Measurements from ENCODE around the gene TPSG1.

TPSG1 gene

DNA sequence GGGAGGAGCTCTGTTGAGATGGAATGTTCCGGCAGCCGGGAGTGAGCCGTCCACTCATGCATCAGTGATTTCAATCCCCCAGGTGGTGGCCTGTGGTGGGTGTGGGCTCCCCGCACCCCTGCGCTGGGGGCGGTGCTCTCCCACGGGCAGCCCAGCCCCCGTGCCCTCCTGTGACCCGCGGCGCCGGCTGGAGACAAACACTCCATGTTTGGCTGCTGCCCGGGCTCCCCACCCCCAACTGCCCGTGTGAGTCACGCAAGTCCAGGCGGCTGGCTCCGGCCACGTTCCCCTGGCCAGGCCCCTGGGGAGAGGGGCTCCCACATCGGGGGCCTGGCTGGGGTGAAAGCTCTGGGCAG is 42.8 kb downstream of the TPSG1 start:
- Histone ChIP-seq H3K9me3 (ENCODE audit: control insufficient read depth in 2 of 2, low read length in 2 of 2) (no peaks in the 10 kb centered on the region), H3K9ac (ENCODE audit: low read length in 2 of 2) (peak overlapping the region; percentile 58 to 66), H3K27me3 (ENCODE audit: control insufficient read depth in 1 of 2, insufficient read depth in 2 of 2, low read length in 2 of 2) (no peaks in the 10 kb centered on the region), H3K36me3 (ENCODE audit: control insufficient read depth in 2 of 2, insufficient read depth in 2 of 2, low read length in 2 of 2) (peaks cover 0 to 6% of the 10 kb centered on the region in 2 donors), H3K4me1 (ENCODE audit: control insufficient read depth, insufficient read depth, low read length) (peaks cover 59% of the 10 kb centered on the region), H3K4me3 (ENCODE audit: low read length in 2 of 2) (peak overlapping the region; percentile 49 to 63), H3K27ac (ENCODE audit: low read length) (peak overlapping the region; percentile 96)

DNA sequence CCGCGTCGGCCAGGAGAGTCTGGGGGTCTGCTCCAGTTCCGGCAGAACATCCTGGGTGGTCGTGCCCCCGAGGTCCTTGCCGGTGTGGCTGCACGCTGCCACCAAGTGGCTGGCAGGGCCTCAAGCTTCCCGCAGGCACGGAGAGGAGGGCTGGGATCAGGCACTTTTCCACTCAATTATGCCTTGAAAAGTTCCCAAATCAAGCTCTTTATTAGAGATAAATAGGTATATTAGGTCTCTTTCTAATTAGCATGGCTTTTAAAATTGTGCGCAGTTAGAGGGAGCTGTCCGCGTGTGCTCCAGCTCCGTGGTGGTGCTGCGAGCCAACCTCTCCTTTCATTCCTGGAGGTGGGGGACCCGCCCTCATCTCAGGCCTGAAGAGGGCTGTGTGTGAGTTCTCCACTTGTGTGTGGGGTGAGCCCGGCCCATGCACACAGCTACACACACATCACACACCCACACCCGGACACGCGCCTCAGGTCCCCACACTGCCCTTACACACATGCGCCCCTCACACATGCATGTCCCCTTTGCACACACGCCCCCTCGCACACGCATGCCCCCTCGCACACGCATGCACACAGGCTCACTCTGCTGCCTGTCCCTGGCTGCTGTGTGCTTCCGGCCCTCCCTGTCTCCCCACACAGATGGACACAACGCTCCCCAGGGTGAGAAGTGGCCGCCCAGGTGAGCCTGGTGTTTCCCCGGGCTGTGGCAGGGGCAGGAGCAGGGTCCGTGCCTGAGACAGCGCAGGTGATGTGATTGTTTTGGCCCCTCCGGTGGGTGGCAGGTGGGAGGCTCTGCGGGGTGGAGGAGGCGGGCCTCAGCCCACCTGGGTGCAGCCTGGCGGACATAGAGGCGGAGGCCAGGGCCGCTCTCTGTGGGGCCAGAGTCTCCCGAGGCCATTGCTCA is 43.4 kb downstream of the TPSG1 start:
- peak overlapping the region; percentile 49 to 63 for H3K4me3 ChIP-seq (ENCODE audit: low read length in 2 of 2)
- H3K9ac ChIP-seq (ENCODE audit: low read length in 2 of 2), result peak overlapping the region; percentile 33 to 47
- H3K36me3 ChIP-seq (ENCODE audit: control insufficient read depth in 2 of 2, insufficient read depth in 2 of 2, low read length in 2 of 2), result peaks cover 0 to 6% of the 10 kb centered on the region in 2 donors
- no peaks in the 10 kb centered on the region for H3K9me3 ChIP-seq (ENCODE audit: control insufficient read depth in 2 of 2, low read length in 2 of 2)
- peak overlapping the region; percentile 96 for H3K27ac ChIP-seq (ENCODE audit: low read length)
- no peaks in the 10 kb centered on the region for H3K27me3 ChIP-seq (ENCODE audit: control insufficient read depth in 1 of 2, insufficient read depth in 2 of 2, low read length in 2 of 2)
- peaks cover 66% of the 10 kb centered on the region for H3K4me1 ChIP-seq (ENCODE audit: control insufficient read depth, insufficient read depth, low read length)

DNA sequence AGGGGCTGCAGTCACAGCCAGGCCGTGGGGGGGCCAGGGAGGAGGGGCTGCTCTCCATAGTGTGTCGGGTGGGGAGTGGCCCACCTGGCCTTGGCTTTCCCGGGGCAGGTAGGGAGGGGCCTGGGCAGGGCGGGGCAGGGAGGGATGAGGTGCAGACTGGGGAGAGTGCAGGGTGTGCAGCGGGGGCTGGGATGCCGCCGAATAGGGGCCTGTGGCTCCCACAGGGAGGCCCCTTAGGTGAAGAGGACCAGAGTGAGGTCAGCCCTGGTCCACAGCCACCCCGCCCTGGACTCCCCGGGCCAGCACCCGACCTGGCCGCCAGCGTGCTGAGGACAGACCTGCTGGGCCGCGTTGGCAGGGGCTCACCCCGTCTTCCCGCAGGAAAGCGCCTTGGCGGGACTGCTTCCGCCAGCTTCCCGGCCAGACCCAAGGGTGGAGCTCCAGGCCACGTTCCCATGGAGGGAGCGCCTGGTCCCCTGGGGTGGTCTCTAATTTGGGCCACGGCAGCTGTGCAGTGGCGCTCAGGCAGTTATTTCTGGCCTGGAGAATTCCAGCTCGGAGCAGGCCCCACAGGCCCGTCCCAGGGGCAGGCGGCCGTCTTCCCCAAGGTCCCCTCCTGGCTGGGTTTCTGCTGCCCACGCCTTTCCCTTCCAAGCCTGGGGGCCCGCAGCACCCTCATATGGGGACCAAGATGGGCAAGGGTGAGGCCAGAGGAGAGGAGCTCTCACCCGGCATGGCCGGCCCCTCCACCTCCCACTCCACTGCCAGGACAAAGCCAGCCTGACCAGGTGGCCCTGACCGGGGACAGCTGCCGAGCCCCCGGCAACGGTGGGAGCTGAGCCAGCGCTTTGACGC is 44.3 kb downstream of the TPSG1 start:
- Histone ChIP-seq H3K36me3 (ENCODE audit: control insufficient read depth in 2 of 2, insufficient read depth in 2 of 2, low read length in 2 of 2) (peaks cover 0 to 3% of the 10 kb centered on the region in 2 donors), H3K9me3 (ENCODE audit: control insufficient read depth in 2 of 2, low read length in 2 of 2) (no peaks in the 10 kb centered on the region), H3K4me1 (ENCODE audit: control insufficient read depth, insufficient read depth, low read length) (peaks cover 73% of the 10 kb centered on the region), H3K27me3 (ENCODE audit: control insufficient read depth in 1 of 2, insufficient read depth in 2 of 2, low read length in 2 of 2) (no peaks in the 10 kb centered on the region), H3K27ac (ENCODE audit: low read length) (peak overlapping the region; percentile 96), H3K4me3 (ENCODE audit: low read length in 2 of 2) (peak overlapping the region; percentile 31 to 35), H3K9ac (ENCODE audit: low read length in 2 of 2) (peak overlapping the region in 1 of 2 donors; percentile 5)

DNA sequence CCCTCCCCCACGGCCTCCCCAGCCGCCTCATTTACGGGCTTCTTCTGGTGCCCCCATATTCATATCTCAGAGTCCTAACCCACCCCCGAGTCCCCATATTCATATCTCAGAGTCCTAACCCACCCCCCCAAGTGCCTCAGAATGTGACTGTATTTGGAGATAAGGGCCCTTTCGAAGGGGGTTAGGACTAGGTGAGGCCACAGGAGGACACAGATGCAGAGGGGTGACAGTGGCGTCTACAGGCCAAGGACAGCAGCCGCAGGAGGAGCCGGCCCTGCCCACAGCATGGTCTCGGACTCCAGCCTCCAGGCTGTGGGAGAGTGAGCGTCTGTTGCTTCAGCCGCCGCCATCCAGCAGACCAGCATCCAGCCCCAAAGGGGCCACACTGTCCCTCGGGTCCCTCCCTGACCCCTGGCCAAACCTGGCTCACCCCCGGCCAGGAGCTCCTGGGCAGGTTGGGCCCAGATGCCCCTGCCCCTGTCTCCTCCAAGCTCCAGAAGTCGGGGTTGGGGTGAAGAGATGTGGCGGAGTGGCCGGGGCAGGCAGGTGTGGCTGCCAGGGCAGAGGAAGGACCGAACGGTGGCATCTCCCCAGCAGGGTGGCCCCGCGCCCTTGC is 46.7 kb downstream of the TPSG1 start:
- peak overlapping the region; percentile 55 for H3K27ac ChIP-seq (ENCODE audit: low read length)
- no peak overlapping the region for H3K9ac ChIP-seq (ENCODE audit: low read length in 2 of 2)
- H3K4me1 ChIP-seq (ENCODE audit: control insufficient read depth, insufficient read depth, low read length), result peaks cover 76% of the 10 kb centered on the region
- H3K4me3 ChIP-seq (ENCODE audit: low read length in 2 of 2), result no peak overlapping the region
- H3K27me3 ChIP-seq (ENCODE audit: control insufficient read depth in 1 of 2, insufficient read depth in 2 of 2, low read length in 2 of 2), result no peaks in the 10 kb centered on the region
- H3K9me3 ChIP-seq (ENCODE audit: control insufficient read depth in 2 of 2, low read length in 2 of 2), result no peaks in the 10 kb centered on the region
- no peaks in the 10 kb centered on the region for H3K36me3 ChIP-seq (ENCODE audit: control insufficient read depth in 2 of 2, insufficient read depth in 2 of 2, low read length in 2 of 2)

DNA sequence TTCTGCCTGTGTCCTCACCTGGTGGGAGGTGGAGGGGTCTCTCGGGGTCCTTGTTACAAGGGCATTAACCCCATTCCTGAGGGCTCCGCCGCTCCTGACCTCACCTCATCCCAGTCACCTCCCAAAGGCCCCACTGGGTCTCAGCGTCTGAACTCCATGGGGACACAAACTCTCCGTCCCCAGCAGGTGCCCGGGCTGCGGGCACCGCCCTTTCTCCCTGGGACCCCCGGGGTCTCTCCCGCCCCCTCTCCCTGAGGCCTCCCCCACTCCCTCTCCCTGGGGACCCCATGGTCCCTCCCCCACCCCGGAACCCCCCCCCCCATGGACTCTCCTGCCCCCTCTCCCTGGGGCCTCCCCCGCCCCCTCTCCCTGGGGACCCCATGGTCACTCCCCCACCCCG is 47.3 kb downstream of the TPSG1 start:
- no peaks in the 10 kb centered on the region for H3K27me3 ChIP-seq (ENCODE audit: control insufficient read depth in 1 of 2, insufficient read depth in 2 of 2, low read length in 2 of 2)
- no peak overlapping the region for H3K9ac ChIP-seq (ENCODE audit: low read length in 2 of 2)
- no peak overlapping the region for H3K4me3 ChIP-seq (ENCODE audit: low read length in 2 of 2)
- peaks cover 74% of the 10 kb centered on the region for H3K4me1 ChIP-seq (ENCODE audit: control insufficient read depth, insufficient read depth, low read length)
- H3K27ac ChIP-seq (ENCODE audit: low read length), result peak overlapping the region; percentile 62
- no peaks in the 10 kb centered on the region for H3K36me3 ChIP-seq (ENCODE audit: control insufficient read depth in 2 of 2, insufficient read depth in 2 of 2, low read length in 2 of 2)
- H3K9me3 ChIP-seq (ENCODE audit: control insufficient read depth in 2 of 2, low read length in 2 of 2), result no peaks in the 10 kb centered on the region

DNA sequence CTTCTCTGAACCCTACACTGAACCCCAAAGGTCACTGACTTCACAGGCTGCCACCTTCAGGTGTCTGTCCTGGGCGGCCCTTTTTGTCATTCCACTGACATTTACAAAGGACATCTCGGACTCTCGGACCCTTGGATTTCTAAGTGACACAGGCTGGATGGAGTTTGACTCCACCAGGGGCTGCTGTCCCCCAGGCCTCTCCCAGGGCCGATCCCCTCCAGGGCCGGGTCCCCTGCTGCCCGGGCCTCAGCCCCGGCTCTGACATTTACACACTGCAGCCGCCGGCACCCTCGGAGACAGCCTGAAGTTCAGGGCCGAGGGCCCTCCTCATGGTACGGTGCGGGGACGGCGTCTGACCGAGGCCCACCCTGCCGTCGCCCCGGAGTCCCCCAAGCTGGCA is 48.0 kb downstream of the TPSG1 start:
- no peaks in the 10 kb centered on the region for H3K27me3 ChIP-seq (ENCODE audit: control insufficient read depth in 1 of 2, insufficient read depth in 2 of 2, low read length in 2 of 2)
- no peak overlapping the region for H3K9ac ChIP-seq (ENCODE audit: low read length in 2 of 2)
- H3K4me1 ChIP-seq (ENCODE audit: control insufficient read depth, insufficient read depth, low read length), result peaks cover 74% of the 10 kb centered on the region
- no peaks in the 10 kb centered on the region for H3K36me3 ChIP-seq (ENCODE audit: control insufficient read depth in 2 of 2, insufficient read depth in 2 of 2, low read length in 2 of 2)
- no peak overlapping the region for H3K4me3 ChIP-seq (ENCODE audit: low read length in 2 of 2)
- no peaks in the 10 kb centered on the region for H3K9me3 ChIP-seq (ENCODE audit: control insufficient read depth in 2 of 2, low read length in 2 of 2)
- H3K27ac ChIP-seq (ENCODE audit: low read length), result peak overlapping the region; percentile 62

DNA sequence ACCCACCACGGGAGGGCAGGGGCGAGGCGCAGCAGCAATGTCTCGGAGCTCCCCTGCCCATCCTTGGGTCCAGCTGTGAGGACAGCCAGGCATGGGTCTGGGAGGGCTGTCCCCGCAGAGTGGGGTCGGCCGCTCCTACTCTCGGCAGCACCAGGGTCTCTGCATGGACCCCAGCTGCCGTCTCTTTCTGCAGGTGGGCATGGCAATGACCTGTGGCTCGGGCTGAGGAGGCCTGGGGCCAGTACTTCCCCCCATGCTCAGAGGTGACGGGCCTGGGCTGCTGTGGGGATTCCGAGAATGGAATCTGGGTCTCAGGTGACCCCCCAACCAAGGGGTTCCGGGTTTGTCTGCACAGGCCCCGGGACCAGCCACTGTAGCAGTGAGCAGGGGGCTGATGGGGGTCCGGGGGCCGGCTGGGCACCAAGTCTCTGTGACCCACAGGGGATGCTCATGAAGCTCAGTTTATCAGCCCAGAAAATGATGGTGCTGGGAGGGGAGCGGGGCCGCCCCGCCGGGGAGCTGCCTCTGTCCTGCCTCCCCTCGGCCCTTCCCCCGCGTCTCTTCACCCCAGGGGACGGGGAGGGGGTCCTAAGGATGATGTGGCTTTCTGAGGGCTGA is 48.7 kb downstream of the TPSG1 start:
- no peak overlapping the region for H3K9ac ChIP-seq (ENCODE audit: low read length in 2 of 2)
- H3K36me3 ChIP-seq (ENCODE audit: control insufficient read depth in 2 of 2, insufficient read depth in 2 of 2, low read length in 2 of 2), result no peaks in the 10 kb centered on the region
- H3K27me3 ChIP-seq (ENCODE audit: control insufficient read depth in 1 of 2, insufficient read depth in 2 of 2, low read length in 2 of 2), result no peaks in the 10 kb centered on the region
- H3K4me1 ChIP-seq (ENCODE audit: control insufficient read depth, insufficient read depth, low read length), result peaks cover 74% of the 10 kb centered on the region
- H3K4me3 ChIP-seq (ENCODE audit: low read length in 2 of 2), result no peak overlapping the region
- H3K27ac ChIP-seq (ENCODE audit: low read length), result peak overlapping the region; percentile 62
- no peaks in the 10 kb centered on the region for H3K9me3 ChIP-seq (ENCODE audit: control insufficient read depth in 2 of 2, low read length in 2 of 2)

DNA sequence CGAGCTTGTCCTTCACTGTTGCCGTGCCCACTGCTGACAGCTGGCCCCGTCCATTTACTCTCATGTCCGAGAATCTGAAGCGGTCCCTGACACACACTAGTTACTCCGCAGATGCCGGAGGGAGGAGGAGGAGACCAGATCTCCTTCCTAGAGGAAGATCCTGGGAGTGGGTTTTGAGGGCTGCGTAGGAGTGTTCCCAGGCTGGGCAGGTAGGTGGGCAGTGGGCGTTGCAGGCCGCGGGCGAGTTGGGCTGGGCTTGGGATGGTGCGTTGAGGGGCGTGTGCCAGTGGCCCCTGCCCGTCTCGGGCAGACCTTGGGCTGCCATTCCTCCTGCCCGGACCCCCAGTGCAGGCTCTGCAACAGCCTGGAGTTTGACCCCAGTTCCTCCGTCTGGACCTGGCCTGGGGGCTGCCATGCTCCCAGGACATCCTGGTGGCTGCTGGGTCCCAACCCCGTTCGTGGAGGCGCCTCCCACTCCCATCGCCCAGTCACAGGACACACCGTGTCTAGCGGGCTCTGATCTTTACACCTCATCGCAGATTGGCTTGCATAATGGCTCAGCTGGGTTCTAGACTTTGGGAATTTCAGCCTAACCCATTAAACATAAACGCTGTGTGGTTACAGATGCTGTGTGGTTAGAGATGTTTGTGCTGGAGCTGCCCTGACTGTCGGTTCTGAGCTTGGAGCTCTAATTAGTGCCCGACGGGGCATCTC is 49.3 kb downstream of the TPSG1 start:
- Histone ChIP-seq H3K4me3 (ENCODE audit: low read length in 2 of 2) (no peak overlapping the region), H3K9ac (ENCODE audit: low read length in 2 of 2) (no peak overlapping the region), H3K4me1 (ENCODE audit: control insufficient read depth, insufficient read depth, low read length) (peaks cover 72% of the 10 kb centered on the region), H3K27me3 (ENCODE audit: control insufficient read depth in 1 of 2, insufficient read depth in 2 of 2, low read length in 2 of 2) (no peaks in the 10 kb centered on the region), H3K9me3 (ENCODE audit: control insufficient read depth in 2 of 2, low read length in 2 of 2) (no peaks in the 10 kb centered on the region), H3K27ac (ENCODE audit: low read length) (peak overlapping the region; percentile 62), H3K36me3 (ENCODE audit: control insufficient read depth in 2 of 2, insufficient read depth in 2 of 2, low read length in 2 of 2) (no peaks in the 10 kb centered on the region)

DNA sequence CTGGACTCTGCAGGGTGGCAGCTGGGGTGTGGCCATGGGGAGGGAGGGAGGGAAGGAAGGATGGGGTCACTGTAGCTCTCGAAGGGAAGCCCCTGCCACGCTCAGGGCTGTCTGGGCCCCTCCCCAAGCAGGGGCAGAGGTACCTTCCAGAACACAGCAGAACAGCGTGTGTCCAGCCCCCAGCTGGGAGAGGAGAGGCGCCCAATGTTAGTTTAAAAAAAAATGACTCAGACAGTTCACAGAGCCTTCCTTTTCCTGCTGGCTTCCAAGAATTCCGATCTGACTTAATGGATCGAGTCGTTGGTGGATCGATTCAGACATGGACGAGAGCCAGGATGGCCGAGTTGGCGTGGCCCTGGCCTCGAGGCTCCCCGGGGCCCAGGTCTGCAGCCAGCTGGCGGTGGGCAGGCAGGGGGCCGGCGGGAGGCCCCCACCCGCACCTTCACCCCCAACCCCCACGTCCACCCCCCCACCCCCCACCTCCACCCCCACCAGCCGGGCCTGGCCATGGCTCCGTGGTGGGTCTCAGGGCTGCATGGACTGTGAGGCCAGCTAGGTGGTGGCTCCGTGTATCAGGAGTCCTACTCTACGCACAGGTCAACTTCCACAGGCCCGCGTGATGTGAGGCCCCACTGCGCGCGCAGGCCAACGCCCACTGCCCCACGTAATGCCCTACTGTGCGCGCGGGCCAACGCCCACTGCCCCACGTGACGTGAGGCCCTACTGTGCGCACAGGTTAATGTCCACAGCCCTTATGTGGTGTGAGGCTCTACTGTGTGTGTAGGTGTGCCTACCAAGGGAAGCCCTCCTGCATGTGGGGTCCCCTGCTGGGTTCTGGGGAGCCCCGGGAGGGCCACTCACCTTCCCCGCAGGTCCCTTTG is 50.4 kb downstream of the TPSG1 start:
- Histone ChIP-seq H3K27me3 (ENCODE audit: control insufficient read depth in 1 of 2, insufficient read depth in 2 of 2, low read length in 2 of 2) (no peaks in the 10 kb centered on the region), H3K36me3 (ENCODE audit: control insufficient read depth in 2 of 2, insufficient read depth in 2 of 2, low read length in 2 of 2) (no peaks in the 10 kb centered on the region), H3K9me3 (ENCODE audit: control insufficient read depth in 2 of 2, low read length in 2 of 2) (no peaks in the 10 kb centered on the region), H3K9ac (ENCODE audit: low read length in 2 of 2) (no peak overlapping the region), H3K4me3 (ENCODE audit: low read length in 2 of 2) (no peak overlapping the region), H3K27ac (ENCODE audit: low read length) (peak overlapping the region; percentile 91), H3K4me1 (ENCODE audit: control insufficient read depth, insufficient read depth, low read length) (peaks cover 73% of the 10 kb centered on the region)

All from stomach smooth muscle (tissue), 2 donors.